Measurements from ENCODE around the gene ZSCAN2.

GRCh38 chr15:84616235-84616634, 15.4 kb downstream of the ZSCAN2 start:
- TF ChIP-seq ZFX (IDR thresholded peaks at IDR 0.05; ENCODE audit: borderline replicate concordance) (no peak), CTCF (IDR thresholded peaks at IDR 0.05) (no peak)
